AG10803 (cell line): ENCODE measurements around the gene MBTPS2.
A peak's percentile ranks its signal among the peaks of the same experiment; 100 is the strongest.

Experiments
- DNase-seq: peaks from one replicate; pipeline ENCODE4 v3.0.0; 2010; ENCODE audit warnings: low read depth
- H3K4me3 ChIP-seq: 2 replicates; pipeline ENCODE4 v1.5.1; 2011; ENCODE audit warnings: mild to moderate bottlenecking, low read length, control low read depth
- TF ChIP-seq, protein P1 (sequence below): conservative IDR thresholded peaks from 2 replicates; pipeline ENCODE4 v1.5.1; 2011; ENCODE audit warnings: mild to moderate bottlenecking, low read length, control low read depth, inconsistent platforms

MBTPS2 gene

DNA sequence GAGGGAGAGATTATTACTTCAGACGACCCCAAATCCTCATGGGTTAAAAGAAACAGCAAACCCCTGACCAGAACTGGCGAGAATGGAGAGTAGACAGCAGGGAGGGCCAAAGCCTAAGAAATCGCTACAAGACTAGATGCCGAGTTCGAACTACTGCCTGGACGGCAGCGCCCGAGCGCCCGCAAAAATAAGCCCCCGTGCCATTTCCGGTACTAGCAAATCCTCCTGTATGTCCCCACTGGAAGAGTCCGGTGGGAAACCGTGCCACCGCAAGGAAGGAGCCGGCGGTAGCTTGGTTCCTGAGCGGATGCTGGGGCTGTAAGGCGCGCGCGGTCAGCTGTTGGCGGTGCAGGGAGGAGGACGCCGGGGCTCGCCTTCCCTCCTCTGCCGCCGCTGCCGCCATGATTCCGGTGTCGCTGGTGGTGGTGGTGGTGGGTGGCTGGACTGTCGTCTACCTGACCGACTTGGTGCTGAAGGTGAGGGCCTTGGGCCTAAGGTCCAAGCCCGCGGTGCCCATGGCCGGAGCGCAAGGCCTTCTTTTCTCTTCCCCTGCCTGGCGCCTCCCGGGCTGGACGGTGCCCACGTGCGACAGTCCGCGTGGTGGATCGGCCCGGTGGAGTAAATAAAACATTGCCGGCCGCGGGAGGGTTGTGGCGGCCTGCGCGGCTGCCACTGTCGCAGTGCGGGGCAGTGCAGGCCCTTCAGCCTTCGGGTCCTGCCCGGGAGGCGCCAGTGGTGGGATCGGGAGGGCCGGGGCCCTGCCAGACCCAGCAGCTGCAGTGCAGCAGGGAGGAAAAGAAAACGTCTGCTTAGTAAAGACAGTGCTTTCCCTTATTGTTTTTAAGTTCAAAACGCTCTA, at the start of gene MBTPS2:
Gene MBTPS2 (plus strand): TSS at position 284 of the 859 bp plus-strand sequence. CDS start 118 bp downstream, at position 402.
- peak; percentile 92 for DNase-seq
- peak within 1 kb of the TSS; percentile 74 for H3K4me3 ChIP-seq
- TF ChIP-seq, protein P1, sequence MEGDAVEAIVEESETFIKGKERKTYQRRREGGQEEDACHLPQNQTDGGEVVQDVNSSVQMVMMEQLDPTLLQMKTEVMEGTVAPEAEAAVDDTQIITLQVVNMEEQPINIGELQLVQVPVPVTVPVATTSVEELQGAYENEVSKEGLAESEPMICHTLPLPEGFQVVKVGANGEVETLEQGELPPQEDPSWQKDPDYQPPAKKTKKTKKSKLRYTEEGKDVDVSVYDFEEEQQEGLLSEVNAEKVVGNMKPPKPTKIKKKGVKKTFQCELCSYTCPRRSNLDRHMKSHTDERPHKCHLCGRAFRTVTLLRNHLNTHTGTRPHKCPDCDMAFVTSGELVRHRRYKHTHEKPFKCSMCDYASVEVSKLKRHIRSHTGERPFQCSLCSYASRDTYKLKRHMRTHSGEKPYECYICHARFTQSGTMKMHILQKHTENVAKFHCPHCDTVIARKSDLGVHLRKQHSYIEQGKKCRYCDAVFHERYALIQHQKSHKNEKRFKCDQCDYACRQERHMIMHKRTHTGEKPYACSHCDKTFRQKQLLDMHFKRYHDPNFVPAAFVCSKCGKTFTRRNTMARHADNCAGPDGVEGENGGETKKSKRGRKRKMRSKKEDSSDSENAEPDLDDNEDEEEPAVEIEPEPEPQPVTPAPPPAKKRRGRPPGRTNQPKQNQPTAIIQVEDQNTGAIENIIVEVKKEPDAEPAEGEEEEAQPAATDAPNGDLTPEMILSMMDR = peak; percentile 37; the same call in 1 of the 2 replicates

DNA sequence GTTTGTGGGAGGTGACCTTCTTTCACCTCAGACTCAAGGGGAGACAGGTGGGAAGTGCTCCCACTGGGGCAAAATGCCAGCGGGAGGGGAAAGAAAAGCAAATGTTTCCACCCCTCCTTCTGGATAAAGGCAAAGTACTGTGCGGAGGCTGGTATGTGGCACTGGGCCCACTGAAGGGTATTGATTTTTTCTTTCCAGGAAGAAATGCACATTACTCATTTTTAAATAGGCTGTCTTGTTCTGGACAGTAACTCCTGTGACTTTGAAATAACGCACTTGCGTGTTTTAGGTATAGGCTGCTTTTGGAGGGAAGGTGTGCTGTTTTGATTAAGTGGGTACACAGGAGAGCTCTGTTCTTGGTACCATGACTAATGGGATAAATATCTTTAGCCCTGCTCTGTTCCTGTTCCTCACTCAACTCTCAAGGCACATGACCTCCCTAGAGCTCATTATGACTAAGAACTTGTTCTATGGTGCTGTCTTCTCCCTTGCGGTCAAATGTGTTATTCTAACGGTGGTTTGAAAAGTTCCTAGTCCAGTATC, 40.7 kb upstream of the MBTPS2 start:
- DNase-seq = no peak
- TF ChIP-seq, protein P1 = no peak
- no peak overlapping the region for H3K4me3 ChIP-seq

- H3K4me3 ChIP-seq = no peak overlapping the region
- TF ChIP-seq, protein P1 = no peak
- DNase-seq = no peak
These were observed 39.6 kb upstream of the MBTPS2 start for GRCh38 chrX:21799767-21800166.

DNA sequence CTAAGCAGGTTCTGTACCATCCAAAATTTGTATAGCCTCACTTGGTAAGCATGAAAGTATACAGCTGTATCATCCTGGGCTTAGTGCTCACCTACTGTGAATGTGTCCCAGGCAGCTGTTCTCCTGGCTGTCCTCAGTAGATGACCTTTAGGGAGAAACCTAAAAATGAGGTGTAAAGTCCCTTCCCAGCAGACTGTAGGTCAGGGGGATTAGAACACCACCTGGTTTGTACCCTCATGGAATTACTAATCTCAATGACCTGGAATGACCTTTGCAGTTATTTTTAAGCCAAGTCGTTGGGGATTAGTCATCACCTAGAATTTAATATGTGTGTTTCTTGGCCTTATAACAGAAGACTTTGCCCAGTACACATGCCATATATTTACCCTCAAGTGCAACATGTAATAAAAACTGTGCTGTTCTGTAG, 39.1 kb upstream of the MBTPS2 start:
- DNase-seq = peak; percentile 7
- H3K4me3 ChIP-seq = no peak overlapping the region
- TF ChIP-seq, protein P1 = no peak

DNA sequence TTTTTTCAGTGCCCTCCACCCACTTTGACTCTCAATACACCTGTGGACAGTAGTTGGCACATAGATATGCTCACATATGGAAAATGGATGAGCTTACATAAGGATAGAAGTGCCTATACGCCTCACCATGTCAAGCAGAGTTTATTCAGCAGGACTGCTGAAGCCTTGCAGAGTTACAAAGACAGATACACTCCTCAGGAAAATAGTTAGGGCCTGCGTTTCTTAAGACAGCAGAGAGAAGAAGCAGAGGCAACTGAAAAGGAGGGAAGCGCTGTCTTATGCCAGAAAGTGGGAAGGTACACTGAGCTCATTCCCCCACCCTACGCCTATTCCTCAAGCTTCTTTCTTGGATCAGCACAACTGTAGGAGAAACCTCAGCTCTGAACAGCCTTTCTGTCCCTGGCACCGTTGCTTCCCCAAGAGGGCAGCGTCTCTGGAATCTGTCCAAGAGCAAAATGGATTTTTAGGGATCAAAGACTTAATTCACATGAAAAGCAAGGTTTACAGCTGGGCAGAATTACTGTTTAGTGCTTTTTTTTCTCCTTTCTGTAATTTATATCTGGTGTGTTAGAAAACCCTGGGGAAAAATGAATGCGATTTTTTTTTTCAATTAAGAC, 37.3 kb upstream of the MBTPS2 start:
- H3K4me3 ChIP-seq = no peak overlapping the region
- TF ChIP-seq, protein P1 = no peak
- DNase-seq = no peak

DNA sequence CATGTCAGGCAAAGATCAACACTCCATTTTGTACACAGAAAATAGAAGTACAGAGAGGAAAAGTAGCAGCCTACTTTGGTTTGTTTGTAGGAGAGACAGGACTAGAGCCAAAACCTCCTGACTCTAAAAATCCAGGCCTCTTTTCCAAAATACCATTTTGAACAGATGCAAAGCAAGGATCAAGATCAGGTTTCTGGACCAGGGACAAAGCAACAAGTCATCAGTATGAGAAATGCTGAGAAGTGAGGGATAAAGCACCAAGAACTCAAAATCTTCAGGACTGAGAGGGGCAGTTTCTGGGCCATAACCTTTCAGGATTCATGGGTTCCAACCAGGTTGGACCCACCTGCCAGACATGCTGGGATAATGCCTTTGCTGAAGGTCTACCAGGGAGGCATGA, 36.6 kb upstream of the MBTPS2 start:
- no peak for DNase-seq
- TF ChIP-seq, protein P1 = no peak
- no peak overlapping the region for H3K4me3 ChIP-seq
